NCI-H146 treated with DMSO at 0.1 percent for 48 hours (cell line): ENCODE measurements around the gene PALLD.
"Not testable (repeated sequence)": the region's sequence is repeated elsewhere in the genome, so short reads cannot be mapped to it uniquely, and the experiment has no call there.

Experiments
- DNase-seq: peaks from one replicate; lab custom pipeline; 2025; ENCODE audit not compliant: unreplicated experiment; lab: John Stamatoyannopoulos, UW

Gene PALLD

GRCh38 chr4:168490711-168491110, 6.1 kb upstream of the PALLD start:
- no peak for DNase-seq

GRCh38 chr4:168491563-168491962, 5.3 kb upstream of the PALLD start:
- DNase-seq: no peak

DNA sequence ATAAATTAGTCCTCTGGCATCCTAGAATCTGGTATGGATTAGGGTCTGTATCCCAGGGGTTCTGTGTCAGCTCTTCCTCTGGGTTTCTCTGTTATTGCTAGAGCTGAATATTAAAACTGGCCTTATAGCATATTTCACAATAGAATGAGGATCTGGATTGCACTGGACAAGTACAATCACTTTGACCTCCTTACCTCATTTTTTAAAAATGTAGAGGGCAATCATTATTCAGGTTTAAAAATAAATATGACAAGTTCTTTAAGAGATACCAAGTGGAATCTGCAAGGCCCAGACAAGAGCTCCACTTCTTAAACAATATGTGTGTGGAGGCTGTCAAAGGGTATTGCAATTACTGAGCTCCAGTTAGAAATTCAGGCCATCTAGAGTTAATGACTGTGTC, 1.4 kb downstream of the PALLD start:
- DNase-seq: no peak

- DNase-seq: no peak
Measured at GRCh38 chr4:168499241-168499640, 2.4 kb downstream of the PALLD start.

- DNase-seq: no peak
Measured at GRCh38 chr4:168501407-168501806, 4.6 kb downstream of the PALLD start.

DNA sequence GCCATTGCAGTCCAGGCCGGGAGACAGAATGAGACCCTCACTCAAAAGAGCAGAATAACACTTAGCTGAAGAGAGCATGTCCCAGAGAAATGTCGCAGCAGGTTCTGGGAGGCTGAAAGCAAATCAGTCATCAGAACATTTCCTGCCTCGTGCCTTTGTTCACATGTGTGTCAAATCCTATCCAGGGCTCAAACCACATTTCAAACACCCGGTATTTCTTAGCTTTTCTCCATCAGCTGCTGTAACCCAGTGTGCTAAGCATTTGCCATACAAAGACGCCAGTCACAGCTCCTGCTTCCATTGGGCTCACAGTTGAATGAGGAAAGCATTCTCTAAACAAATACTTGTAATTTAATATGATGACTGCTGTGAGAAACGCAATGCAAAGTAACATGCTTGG, 6.0 kb downstream of the PALLD start:
- no peak for DNase-seq

DNA sequence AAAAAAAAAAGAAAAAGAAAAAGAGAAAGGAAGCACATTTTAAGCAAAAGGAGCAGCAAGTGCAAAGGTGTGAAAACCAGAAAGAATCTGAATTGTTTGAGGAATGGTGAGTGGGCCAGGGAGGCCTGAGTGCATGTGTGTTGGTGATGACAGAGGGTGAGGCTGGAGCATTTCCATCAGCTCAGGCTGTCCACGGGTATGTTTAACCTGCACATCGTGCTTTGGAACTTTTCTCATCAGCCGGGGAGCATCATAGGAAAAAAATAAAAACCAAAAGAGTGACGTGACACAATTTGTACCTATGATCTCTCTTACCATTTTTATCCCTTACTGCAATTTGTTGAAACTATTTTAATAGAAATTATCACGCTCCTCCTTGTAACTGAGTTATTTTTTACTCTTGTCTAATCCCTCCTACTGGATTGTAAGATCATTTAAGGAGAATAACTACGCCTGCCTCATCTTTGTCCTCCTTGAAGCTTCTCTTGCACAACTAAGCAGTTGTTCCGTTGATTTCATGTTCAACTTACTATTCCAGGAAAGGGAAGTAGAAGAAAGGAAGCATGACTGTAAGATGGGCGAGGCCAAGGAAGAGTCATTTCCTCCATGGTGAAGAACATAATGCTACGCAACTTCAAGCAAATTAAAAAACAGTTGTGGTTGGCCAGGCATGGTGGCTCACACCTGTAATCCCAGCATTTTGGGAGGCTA, 7.0 kb downstream of the PALLD start:
- DNase-seq: no peak

DNA sequence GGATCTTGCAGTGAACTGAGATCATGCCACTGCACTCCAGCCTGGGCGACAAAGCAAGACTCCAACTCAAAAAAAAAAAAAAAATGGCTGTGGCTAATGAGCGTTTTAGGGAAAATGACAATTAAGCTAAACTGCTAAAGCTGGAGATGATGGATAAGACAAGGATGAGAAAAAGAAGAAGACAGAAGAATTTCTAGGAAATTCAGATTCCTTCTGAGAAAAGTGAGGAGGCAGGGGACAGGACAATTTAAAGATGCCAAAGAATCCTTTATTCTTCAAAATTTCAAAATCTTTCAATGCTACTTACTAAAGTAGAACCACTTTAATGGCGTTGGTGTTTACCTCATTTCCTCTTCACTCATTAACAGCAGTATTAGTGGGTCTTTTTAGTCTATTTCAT, 7.7 kb downstream of the PALLD start:
- no peak for DNase-seq

DNA sequence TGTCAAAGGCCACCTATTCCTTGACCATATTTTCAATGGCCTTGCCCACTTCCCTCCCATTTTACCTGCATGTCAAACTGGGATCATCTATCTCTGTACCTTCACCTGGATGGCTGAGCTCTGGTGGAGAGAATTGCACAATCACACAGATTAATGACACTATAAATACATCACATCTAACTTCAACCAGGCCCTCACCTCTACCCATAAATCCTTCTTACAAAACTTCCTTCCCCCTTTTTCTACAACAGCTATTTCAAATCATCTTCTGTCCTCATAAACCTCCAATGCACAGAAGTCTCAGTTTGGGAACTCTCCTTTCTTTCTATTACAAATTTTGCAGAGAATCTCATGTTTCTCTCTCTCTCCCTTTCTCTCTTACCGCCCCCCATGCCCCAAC, 9.2 kb downstream of the PALLD start:
- DNase-seq: no peak

- no peak for DNase-seq
Measured at GRCh38 chr4:168507178-168507815, 10.4 kb downstream of the PALLD start.

DNA sequence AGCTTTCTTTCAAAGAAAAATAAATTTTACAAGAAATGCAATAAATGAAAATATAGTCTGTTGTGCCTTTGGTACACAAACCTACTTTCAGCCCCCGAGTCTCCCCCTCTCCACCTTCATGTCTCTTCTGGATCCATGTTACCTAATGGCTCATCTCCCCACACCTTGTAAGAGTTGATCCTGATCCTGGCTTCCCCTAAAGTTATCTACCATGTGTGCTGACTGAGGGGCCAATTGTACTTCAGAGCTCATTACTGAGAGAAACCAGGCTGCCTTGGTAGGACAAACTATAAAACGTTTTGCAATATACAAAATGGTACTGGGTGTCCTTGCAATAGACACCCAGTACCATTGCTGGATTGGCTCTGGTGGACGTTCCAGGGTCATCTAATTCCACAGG, 11.8 kb downstream of the PALLD start:
- DNase-seq: no peak

GRCh38 chr4:168509786-168510185, 12.9 kb downstream of the PALLD start:
- no peak for DNase-seq

- DNase-seq: no peak
Measured at GRCh38 chr4:168511780-168512489, 15.1 kb downstream of the PALLD start.

GRCh38 chr4:168513826-168514225, 17.0 kb downstream of the PALLD start:
- not testable (repeated sequence) for DNase-seq

DNA sequence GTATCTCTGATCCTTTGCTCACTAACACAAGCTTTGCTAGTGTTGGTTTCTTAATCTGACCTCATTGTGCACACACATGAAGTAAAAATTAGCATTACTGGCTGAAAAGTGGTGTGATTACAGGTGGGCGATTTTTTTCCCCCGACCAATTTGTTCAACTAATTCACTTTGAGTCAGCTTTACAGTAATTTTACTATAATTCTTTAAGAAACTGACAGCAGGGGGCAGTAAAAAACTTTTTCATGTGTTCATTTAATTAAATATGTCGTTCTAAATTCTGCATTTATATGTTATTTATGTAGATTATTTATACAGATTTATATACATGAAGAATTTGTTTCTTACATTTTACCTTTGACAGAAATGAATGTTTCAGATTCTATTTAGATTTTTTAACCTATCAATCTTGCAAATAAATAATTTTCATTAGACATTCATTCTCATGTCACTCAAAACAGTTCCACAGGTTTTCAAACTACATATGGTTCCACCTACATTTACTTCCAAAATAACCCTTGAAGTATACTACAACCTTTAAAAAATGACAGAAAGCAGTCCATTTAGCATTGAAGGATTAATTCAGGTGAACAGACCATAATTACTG, 17.5 kb downstream of the PALLD start:
- no peak for DNase-seq

GRCh38 chr4:168515222-168516011, 18.6 kb downstream of the PALLD start:
- DNase-seq: no peak

DNA sequence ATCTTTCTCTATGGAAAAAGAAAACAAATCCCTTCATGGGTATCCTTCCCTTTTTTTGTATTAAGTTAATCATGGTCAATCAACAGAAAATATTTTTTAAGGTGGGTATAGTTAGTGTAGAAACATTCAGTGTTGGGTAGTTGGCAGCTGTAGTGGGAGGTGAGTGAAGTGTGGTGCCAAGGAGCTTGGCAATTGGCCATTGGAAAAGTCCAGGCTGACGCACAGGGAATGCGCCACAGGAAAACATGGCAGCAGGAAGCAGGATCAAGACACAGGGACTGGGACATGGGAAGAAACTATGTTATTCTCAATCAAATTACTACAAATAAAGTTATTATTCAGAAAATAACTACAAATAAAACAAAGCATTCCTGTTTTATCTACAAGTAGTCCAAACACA, 20.0 kb downstream of the PALLD start:
- DNase-seq: no peak

DNA sequence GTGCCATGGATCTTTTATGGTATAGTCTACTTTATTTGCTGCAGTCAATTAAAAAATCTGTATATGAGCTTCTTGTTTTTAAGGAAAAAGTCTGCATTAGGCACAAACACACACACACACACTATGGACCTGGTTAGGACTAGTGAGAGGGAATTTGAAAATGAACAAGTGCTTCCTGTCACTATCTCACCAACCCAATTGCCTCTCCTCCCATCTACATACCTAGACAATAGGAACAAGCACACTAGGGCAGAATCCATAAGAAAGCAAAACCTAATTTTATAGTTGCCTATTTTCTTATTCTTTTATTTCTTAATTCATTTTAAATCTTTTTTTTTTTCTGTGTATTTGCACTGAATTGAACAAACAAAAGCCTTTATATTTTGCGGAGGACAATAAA, 22.7 kb downstream of the PALLD start:
- DNase-seq: no peak

DNA sequence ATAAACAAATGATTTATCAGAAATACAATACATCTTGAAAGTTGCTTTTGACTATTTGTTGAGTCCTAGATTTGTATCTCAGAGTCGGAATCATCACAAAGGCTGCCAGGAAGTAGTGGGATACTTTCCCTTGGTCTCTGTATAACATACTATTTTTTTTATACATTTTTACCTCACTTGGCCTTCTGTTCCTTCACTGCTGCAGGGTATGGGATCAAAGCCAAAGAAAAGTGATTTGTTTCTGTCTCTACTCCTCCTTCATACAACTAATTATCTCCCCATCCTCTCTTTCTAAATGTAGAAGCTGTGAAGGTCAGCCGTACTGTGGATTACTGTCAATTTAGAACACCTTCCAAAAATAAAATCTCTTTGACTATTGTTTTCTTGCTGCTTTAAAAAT, 24.9 kb downstream of the PALLD start:
- no peak for DNase-seq

GRCh38 chr4:168522356-168522755, 25.5 kb downstream of the PALLD start:
- DNase-seq: no peak

DNA sequence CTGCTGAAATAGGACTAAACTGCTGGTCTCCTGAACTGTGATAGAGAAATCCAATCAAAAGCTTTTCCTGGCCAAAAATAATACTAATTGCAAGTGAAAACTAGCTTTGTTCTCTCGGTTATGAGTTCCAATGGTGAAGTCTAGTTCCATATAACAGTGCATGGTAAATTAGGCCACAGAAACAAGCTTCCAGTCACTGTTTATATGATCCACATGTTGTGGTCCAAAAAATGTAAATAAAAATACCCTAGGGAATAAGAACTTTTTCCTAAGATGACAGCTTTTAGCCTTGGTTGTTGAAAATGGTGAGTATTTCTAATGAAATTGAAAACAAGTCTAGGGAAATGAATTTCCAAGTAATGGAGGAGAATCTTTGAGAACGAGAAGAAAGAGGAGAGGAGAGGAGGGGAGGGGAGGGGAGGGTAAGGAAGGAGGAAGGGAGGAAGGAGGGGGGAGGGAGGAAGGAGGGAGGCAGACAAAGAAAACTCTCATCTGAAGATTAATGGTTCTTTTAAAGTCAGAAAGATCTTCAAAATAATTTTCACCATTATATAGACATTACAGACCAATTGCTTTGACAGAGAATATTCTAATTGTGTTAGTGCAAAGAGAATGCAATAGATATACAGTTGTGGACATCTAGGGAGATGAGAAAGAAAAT, 26.1 kb downstream of the PALLD start:
- DNase-seq: no peak
